Uterus (tissue), 4 donors: Measurements from ENCODE around the gene CTTN. TPM values are rescaled to one million over a fixed set of nuclear protein-coding genes. Genes with fewer than 3 reads are reported as not detected.

ENCODE experiments used
- DNase-seq, 2 donors: peaks; one replicate each; pipeline ENCODE4 v3.0.0-alpha.2; 2019 to 2020
- H3K27ac ChIP-seq, 2 donors: fragments of 200-600 bp; sonication (generic); 1 replicate in 1 of 2; 2 replicates in 1 of 2; pipeline ENCODE4 v1.5.1; 2016 to 2018
- H3K27me3 ChIP-seq, 2 donors: fragments of 200-600 bp; sonication (generic); one replicate each; pipeline ENCODE4 v1.5.1; 2018 to 2019; ENCODE audit warnings: control low read depth in 1 of 2
- H3K36me3 ChIP-seq, 2 donors: fragments of 200-600 bp; sonication (generic); one replicate each; pipeline ENCODE4 v1.5.1; 2019; ENCODE audit warnings: control low read depth in 1 of 2
- H3K4me1 ChIP-seq, 2 donors: fragments of 200-600 bp; sonication (generic); one replicate each; pipeline ENCODE4 v1.5.1; 2018 to 2019; ENCODE audit warnings: control low read depth in 1 of 2
- H3K4me3 ChIP-seq, 2 donors: fragments of 200-600 bp; sonication (generic); 1 replicate in 1 of 2; 2 replicates in 1 of 2; pipeline ENCODE4 v1.5.1; 2018 to 2019; ENCODE audit warnings: mild to moderate bottlenecking in 1 of 2
- H3K9me3 ChIP-seq, 2 donors: fragments of 200-600 bp; sonication (generic); one replicate each; pipeline ENCODE4 v1.5.1; 2019; ENCODE audit warnings: control low read depth in 1 of 2
- CTCF ChIP-seq, 4 experiments: fragments of 200-600 bp in 2 of 4; fragments of 450-650 bp in 2 of 4; sonication (generic) in 2 of 4; IDR thresholded peaks; one replicate each; pipeline ENCODE4 v1.5.1; 2016 to 2019; ENCODE audit warnings: antibody characterized with exemption in 4 of 4, mild to moderate bottlenecking in 2 of 4, moderate library complexity in 1 of 4
- POLR2A ChIP-seq, 2 donors: fragments of 450-650 bp; IDR thresholded peaks; one replicate each; pipeline ENCODE4 v1.6.1; 2016; ENCODE audit warnings: antibody characterized with exemption in 2 of 2, mild to moderate bottlenecking in 1 of 2, moderate library complexity in 1 of 2
- intact Hi-C: fragments of 100-400 bp; cut with DNase I; formaldehyde crosslinking; loops from one replicate; pipeline ENCODE4 v1.15.1; 2023; ENCODE audit warnings: low total_unique reads
- total RNA-seq, 4 donors: library from RNA; depleted of rRNA in 3 of 4; stranded (reverse); fragments of >200 nt in 3 of 4; gene quantifications; one replicate each; pipeline versions ENCODE4 v1.1.0 to v1.2.4, GENCODE V29; 2014 to 2023
- donor health status: DM: yes; HTN: yes; CAD: no.

The CTTN gene
- total RNA-seq, 4 donors from 2014 or later = 109 to 279 (median 199) TPM

GRCh38 chr11:70455354-70455753 is 57.0 kb downstream of the CTTN start:
- TF ChIP-seq POLR2A (IDR thresholded peaks at IDR 0.05) = no peak
- Histone ChIP-seq H3K36me3 (no peaks in the 10 kb centered on the region), H3K4me3 (no peak overlapping the region), H3K27me3 (no peaks in the 10 kb centered on the region), H3K27ac (no peak overlapping the region), H3K9me3 (no peaks in the 10 kb centered on the region), H3K4me1 (no peaks in the 10 kb centered on the region)
- DNase-seq = no peak
- intact Hi-C loops = no loop called here

GRCh38 chr11:70456921-70457532 is 58.7 kb downstream of the CTTN start:
- Histone ChIP-seq H3K36me3 (no peaks in the 10 kb centered on the region), H3K27me3 (no peaks in the 10 kb centered on the region), H3K4me3 (no peak overlapping the region), H3K4me1 (no peaks in the 10 kb centered on the region), H3K9me3 (no peaks in the 10 kb centered on the region), H3K27ac (no peak overlapping the region)
- intact Hi-C loops = no loop called here
- no peak for DNase-seq
- no peak for TF ChIP-seq POLR2A (IDR thresholded peaks at IDR 0.05)
- TF ChIP-seq CTCF (IDR thresholded peaks at IDR 0.05) = no peak

- Histone ChIP-seq H3K4me1 (no peaks in the 10 kb centered on the region), H3K36me3 (no peaks in the 10 kb centered on the region), H3K27me3 (no peaks in the 10 kb centered on the region), H3K4me3 (no peak overlapping the region), H3K27ac (no peak overlapping the region), H3K9me3 (no peaks in the 10 kb centered on the region)
- TF ChIP-seq POLR2A (IDR thresholded peaks at IDR 0.05) (no peak), CTCF (IDR thresholded peaks at IDR 0.05) (no peak)
- intact Hi-C loops = no loop called here
- no peak for DNase-seq
Observed at GRCh38 chr11:70458736-70459135, 60.4 kb downstream of the CTTN start.

- Histone ChIP-seq H3K27me3 (no peaks in the 10 kb centered on the region), H3K9me3 (no peaks in the 10 kb centered on the region), H3K36me3 (no peaks in the 10 kb centered on the region), H3K4me3 (no peak overlapping the region), H3K4me1 (no peaks in the 10 kb centered on the region), H3K27ac (no peak overlapping the region)
- no peak for DNase-seq
- intact Hi-C loops = loop anchor here (10.0 kb wide), 1 partner anchor 305 kb away; no protein-coding TSS in a partner anchor
- TF ChIP-seq POLR2A (IDR thresholded peaks at IDR 0.05) = no peak
Observed at GRCh38 chr11:70460111-70460510, 61.8 kb downstream of the CTTN start.

GRCh38 chr11:70460964-70461363 is 62.6 kb downstream of the CTTN start:
- no peak for DNase-seq
- no peaks in the 10 kb centered on the region for H3K36me3 ChIP-seq
- no peak overlapping the region for H3K27ac ChIP-seq
- TF ChIP-seq CTCF (IDR thresholded peaks at IDR 0.05) (no peak), POLR2A (IDR thresholded peaks at IDR 0.05) (no peak)
- H3K9me3 ChIP-seq = no peaks in the 10 kb centered on the region
- no peaks in the 10 kb centered on the region for H3K27me3 ChIP-seq
- H3K4me1 ChIP-seq = no peaks in the 10 kb centered on the region
- H3K4me3 ChIP-seq = no peak overlapping the region
- intact Hi-C loops = loop anchor here (10.0 kb wide), 1 partner anchor 304 kb away; no protein-coding TSS in a partner anchor

GRCh38 chr11:70462818-70463477 is 64.6 kb downstream of the CTTN start:
- TF ChIP-seq POLR2A (IDR thresholded peaks at IDR 0.05) (no peak), CTCF (IDR thresholded peaks at IDR 0.05) (no peak)
- Histone ChIP-seq H3K4me1 (no peaks in the 10 kb centered on the region), H3K4me3 (no peak overlapping the region), H3K27me3 (no peaks in the 10 kb centered on the region), H3K9me3 (no peaks in the 10 kb centered on the region), H3K27ac (no peak overlapping the region), H3K36me3 (no peaks in the 10 kb centered on the region)
- no peak for DNase-seq
- intact Hi-C loops = loop anchor here (10.0 kb wide), 1 partner anchor 302 kb away; no protein-coding TSS in a partner anchor
